ENCODE results near the gene ZNF287. TPM values are rescaled to one million over a fixed set of nuclear protein-coding genes. Genes with fewer than 3 reads are reported as not detected.

ZNF287 gene
- total RNA-seq, 1 donor from 2014 or later: 2.0 TPM

DNA sequence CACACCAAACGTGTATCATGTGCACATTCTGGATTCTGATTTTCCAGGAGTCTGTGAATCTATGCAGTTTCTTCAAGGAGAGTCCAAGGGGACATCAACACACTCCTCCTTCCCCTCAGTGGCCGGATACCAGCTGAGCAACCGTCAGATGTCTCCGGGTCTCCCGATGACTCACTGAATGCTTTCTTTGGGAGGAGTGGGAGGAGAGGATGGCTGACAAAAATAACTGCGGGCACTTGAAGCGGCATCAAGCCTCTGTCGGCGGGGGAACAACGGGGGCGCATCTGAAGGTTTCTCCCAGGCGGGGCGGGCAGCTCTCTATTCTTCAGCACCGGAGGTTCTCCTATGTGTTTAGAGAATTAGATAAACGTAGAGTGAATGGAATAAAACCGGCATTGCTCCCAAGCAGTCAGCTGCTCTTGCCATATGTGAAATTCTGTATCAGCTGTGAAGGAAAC, 52.4 kb downstream of the ZNF287 start:
- DNase-seq (ENCODE audit: low read depth in 2 of 2): peak in 1 of 2 donors; percentile 80

DNA sequence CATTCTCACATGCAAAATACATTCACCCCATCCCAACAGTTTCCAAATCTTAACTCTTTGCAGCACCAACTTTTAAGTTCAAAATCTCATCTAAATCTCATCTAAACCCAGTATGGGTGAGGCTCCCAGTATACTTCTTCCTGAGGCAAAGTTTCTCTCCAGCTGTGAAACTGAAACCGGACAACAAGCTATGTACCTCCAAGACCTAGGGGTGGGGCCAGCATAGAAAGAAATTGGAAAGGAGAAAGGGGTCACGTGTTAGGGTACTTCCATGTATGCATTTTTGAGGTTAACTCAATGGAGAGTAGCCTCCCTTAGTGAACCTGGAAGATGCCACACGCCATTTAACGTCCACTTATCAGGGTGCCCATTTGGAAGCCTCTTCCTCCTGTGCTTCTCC, 53.1 kb downstream of the ZNF287 start:
- no peak for DNase-seq (ENCODE audit: low read depth in 2 of 2)

DNA sequence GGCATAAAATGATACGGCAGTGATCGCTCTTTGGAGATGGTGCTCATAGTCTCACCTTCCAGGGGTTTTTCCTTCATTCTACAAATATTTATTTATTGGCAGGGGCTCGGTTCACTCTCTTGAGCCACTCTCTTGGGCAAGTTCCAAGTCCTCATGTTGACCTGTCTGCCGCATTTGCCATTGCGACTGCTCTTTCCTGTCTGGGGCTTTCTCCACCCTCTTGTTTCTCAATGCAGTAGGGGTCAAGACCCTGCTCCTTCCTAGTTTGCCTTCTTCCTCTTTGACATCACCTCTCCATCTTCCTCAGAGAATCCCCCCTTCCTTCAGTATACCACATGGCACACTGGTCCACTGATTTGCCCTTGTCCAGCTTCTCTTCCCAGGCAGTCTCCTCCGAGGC, 55.1 kb downstream of the ZNF287 start:
- DNase-seq (ENCODE audit: low read depth in 2 of 2): no peak

DNA sequence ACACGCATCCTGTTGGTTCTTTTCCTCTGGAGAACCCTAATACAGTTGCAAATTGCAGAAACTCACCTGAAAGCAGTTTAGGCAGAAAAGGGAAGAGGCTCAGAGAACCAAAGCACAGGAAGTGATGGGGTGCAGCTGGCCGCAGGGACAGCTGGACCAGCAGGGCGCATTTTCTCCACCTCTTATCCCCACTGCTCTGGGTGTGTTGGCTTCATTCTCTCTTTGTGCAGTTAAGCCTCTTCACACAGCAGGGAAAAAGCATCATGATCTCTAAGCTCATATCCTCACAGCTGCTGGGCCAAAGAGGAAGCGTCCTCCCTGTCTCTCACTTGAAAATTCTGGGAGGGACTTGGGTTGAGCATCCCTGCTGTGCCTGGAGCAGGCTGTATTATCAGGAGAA, 57.0 kb downstream of the ZNF287 start:
- no peak for DNase-seq (ENCODE audit: low read depth in 2 of 2)

DNA sequence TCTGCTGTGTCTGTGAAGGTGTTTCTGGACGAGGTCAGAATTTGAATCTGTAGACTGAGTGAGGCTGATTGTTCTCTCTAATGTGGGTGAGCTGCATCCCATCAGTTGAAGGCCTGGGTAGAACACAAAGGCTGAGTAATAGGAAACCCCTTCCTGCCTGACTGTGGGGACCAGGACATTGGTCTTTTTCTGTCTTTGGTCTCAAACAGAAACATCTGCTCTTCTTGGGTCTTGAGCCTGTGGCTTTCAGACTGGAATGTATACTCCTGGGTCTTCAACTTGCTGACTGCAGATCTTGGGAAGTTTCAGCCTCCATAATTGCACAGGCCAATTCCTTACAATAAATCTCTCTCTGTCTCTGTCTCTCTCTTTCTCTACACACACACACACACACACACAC, 57.4 kb downstream of the ZNF287 start:
- peak in 1 of 2 donors; percentile 44 for DNase-seq (ENCODE audit: low read depth in 2 of 2)

DNA sequence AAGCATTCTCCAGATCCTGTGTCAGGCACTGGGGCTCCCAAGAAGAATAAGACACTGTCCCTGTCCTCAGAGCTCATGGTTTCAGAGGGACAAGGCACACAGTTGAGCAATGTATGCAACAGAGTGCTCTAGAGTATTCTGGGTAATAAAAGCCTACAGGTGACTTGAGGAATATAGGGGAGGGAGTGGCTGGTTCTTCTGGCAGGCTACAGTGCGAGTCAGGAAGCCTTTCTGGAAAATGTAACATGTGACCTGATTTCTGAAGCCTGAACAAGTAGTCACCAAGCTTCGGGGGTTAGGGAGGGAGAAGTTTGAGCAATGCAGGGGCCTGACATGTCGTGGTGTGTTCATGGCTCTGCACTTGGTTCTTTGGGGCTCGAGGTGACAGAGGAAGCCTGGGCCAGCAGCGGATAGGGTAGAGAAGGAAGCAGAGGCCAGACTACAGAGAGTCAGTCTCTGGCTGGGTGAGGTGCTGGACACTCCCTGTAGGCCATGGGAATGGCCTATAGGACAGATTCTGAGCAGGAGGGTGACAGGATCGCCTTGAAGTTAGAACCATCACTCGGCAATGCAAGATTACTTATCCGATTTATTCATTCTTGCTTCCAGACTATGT, 61.0 kb downstream of the ZNF287 start:
- no peak for DNase-seq (ENCODE audit: low read depth in 2 of 2)

DNA sequence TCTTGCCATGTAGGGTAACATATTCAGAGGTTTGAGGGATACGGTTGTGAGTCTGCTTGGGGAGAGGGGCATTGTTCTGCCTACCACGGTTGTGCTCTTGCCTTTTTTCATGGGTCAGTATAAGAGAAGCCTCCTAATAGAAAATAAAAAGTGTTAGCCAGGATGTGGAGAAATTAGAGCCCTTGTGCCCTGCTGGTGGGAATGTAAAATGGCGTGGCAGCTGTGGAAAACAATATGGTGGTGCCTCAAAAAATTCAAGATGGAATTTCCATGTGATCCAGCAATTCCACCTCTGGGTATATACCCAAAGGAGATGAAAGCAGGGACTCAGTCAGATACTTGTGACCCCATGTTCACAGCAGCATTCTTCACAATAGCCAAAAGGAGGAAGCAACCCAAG, 62.8 kb downstream of the ZNF287 start:
- no peak for DNase-seq (ENCODE audit: low read depth in 2 of 2)

DNA sequence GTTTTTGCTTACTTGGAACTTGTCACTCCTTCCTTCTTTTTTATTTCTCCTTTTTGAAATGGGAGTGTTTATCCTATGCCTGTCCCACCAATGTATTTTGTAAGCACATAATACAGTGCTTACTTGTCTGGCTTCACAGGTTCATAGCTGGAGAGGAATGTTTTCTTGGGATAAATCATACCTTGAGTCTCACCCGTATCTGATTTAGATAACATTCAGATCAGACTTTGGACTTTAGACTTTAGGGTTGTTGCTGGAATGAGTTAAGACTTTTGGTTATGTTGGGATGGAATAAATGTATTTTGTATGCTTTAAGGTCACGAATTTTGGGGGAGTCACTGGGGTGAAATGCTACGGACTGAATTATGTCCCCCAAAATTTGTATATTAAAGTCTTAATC, 64.0 kb downstream of the ZNF287 start:
- no peak for DNase-seq (ENCODE audit: low read depth in 2 of 2)

Other genes with a start within 250 kb of the ZNF287 start
- gene CENPV, start 215.7 kb downstream of the ZNF287 start, total RNA-seq: 2.8 and 13.1 TPM in 2 replicates
- gene UBB, start 188.1 kb downstream of the ZNF287 start, total RNA-seq: 2,180 and 2,800 TPM in 2 replicates
- gene TRPV2, start 153.6 kb downstream of the ZNF287 start, total RNA-seq: 23.2 and 29.4 TPM in 2 replicates
- gene LRRC75A, start 77.0 kb downstream of the ZNF287 start, total RNA-seq: 0.99 and 1.1 TPM in 2 replicates
- gene ZNF624, start 84.6 kb upstream of the ZNF287 start, total RNA-seq: 3.5 and 5.4 TPM in 2 replicates
- gene CCDC144A, start 121.0 kb upstream of the ZNF287 start, total RNA-seq: under 0.01 and 2.6 TPM in 2 replicates